Measurements from ENCODE around the gene ZNFX1. TPM values are rescaled to one million over a fixed set of nuclear protein-coding genes. Genes with fewer than 3 reads are reported as not detected.
A peak's percentile ranks its signal among the peaks of the same experiment; 100 is the strongest.

ZNFX1 gene
- total RNA-seq, 1 donor from 2014 or later, result 77.4 TPM

DNA sequence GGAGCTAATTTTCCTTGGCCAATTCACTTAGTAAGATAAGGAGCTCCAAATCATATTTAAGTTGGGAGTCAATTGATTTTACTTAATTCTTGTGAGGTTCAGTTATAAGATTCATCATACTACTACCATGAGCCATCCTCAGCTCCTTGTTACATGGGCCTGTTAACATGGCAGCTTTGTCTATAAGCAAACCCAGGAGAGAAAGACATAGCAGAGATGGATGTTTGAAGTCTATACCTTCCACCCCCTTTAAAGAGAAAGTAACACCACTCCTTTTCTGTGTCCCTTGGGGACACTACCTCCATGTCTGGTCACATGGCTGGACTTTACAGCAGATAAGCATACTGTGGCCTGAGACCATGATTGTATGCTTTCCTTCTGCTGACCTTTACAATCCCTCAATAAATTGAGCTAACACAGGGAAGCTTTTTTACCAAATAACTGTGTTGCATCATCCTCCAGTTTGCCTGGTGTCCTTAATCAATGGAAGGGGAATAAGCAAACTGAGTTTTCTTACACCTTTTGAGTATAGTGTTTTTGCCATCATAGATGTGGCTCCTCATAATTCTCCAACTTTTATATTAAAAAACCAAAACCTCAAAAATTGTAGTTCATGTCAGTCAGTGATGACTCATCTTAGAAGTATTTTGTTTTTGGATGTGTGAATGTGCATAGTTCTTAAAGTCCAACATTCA, 9.8 kb upstream of the ZNFX1 start:
- H3K79me2 ChIP-seq (ENCODE audit: insufficient read depth, low read length), result peaks cover 53% of the 10 kb centered on the region
- Mint-ChIP-seq H3K4me3 (ENCODE audit: unreplicated experiment) (peak overlapping the region; percentile 99), H3K27me3 (ENCODE audit: low read depth, unreplicated experiment) (no peaks in the 10 kb centered on the region), H3K9me3 (ENCODE audit: unreplicated experiment) (peaks cover 6% of the 10 kb centered on the region), H3K27ac (ENCODE audit: unreplicated experiment) (peak overlapping the region; percentile 90), H3K4me1 (ENCODE audit: low read depth, unreplicated experiment) (peaks cover 68% of the 10 kb centered on the region), H3K36me3 (ENCODE audit: low read depth, unreplicated experiment) (peaks cover 54% of the 10 kb centered on the region)
- peaks cover 13% of the 10 kb centered on the region for H3K9me3 ChIP-seq (ENCODE audit: insufficient read depth, low read depth, low read length)
- peaks cover 89% of the 10 kb centered on the region for H3K36me3 ChIP-seq (ENCODE audit: insufficient read depth, low read length)
- H4K20me1 ChIP-seq (ENCODE audit: insufficient read depth, low read length), result peaks cover 99% of the 10 kb centered on the region
- no peak for TF ChIP-seq EZH2 (IDR thresholded peaks at IDR 0.05; ENCODE audit: insufficient read depth, low read length)
- TF ChIP-seq, protein P1, sequence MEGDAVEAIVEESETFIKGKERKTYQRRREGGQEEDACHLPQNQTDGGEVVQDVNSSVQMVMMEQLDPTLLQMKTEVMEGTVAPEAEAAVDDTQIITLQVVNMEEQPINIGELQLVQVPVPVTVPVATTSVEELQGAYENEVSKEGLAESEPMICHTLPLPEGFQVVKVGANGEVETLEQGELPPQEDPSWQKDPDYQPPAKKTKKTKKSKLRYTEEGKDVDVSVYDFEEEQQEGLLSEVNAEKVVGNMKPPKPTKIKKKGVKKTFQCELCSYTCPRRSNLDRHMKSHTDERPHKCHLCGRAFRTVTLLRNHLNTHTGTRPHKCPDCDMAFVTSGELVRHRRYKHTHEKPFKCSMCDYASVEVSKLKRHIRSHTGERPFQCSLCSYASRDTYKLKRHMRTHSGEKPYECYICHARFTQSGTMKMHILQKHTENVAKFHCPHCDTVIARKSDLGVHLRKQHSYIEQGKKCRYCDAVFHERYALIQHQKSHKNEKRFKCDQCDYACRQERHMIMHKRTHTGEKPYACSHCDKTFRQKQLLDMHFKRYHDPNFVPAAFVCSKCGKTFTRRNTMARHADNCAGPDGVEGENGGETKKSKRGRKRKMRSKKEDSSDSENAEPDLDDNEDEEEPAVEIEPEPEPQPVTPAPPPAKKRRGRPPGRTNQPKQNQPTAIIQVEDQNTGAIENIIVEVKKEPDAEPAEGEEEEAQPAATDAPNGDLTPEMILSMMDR (IDR thresholded peaks at IDR 0.05; ENCODE audit: insufficient read depth, low read depth, low read length), result no peak
- H3K27ac ChIP-seq (ENCODE audit: low read depth, low read length), result peak overlapping the region; percentile 35
- peaks cover 49% of the 10 kb centered on the region for H3K4me1 ChIP-seq (ENCODE audit: insufficient read depth, low read length)
- H3K4me3 ChIP-seq (ENCODE audit: insufficient read depth, low read depth, low read length), result peak overlapping the region; percentile 12
- DNase-seq (ENCODE audit: low read depth) (peak; percentile 78), FAIRE-seq (no peak)
- H3K27me3 ChIP-seq (ENCODE audit: insufficient read depth, low read length), result no peaks in the 10 kb centered on the region
- peak overlapping the region; percentile 91 for H3K4me2 ChIP-seq (ENCODE audit: low read length)
- H3K9ac ChIP-seq (ENCODE audit: low read length), result peak overlapping the region; percentile 2
- H2AFZ ChIP-seq (ENCODE audit: low read depth, low read length), result no peak overlapping the region

DNA sequence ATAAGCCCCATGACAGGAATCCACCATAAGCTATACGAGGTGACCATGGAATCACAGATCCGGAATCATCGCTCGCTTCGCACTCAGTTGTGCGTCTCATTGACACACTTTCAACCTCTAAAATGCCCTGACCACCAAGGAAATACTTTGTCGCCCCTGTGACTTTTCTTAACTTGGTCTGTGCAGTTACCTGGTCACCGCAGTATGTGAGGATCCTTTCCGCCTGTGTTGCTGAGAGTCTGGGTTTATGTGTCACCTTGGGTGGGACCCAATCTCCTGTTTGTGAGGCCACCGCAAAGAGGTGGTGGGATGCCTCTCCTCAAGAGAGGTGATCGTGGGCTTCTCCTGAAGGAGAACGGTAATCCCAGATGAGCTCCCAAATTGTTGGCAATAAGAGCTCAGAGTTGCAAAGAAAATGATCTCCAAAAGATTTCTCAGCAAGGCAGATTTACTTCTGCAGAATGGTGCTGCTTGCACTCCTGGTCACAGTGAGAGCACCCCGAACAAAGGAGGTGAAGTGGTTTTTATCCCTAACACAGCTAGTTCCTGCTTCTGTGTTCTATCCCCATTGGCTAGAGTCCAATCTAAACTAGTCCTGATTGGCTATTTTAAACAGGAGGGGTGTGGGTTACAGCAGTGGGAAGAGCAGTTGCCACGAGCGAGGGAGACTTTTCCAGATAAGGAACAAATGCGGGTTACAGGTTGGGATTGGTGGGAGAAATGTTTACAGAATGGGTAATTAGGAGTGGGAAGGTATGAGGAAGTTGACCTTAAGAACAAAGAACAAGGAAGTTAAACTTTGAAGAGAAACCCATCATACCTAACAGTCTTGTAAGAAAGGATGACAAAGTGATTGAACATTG, 9.1 kb upstream of the ZNFX1 start:
- Histone ChIP-seq H2AFZ (ENCODE audit: low read depth, low read length) (no peak overlapping the region), H3K4me2 (ENCODE audit: low read length) (peak overlapping the region; percentile 91), H3K79me2 (ENCODE audit: insufficient read depth, low read length) (peaks cover 61% of the 10 kb centered on the region), H3K4me3 (ENCODE audit: insufficient read depth, low read depth, low read length) (peak overlapping the region; percentile 35), H3K4me1 (ENCODE audit: insufficient read depth, low read length) (peaks cover 56% of the 10 kb centered on the region), H3K36me3 (ENCODE audit: insufficient read depth, low read length) (peaks cover 92% of the 10 kb centered on the region), H3K9ac (ENCODE audit: low read length) (peak overlapping the region; percentile 2), H3K27me3 (ENCODE audit: insufficient read depth, low read length) (no peaks in the 10 kb centered on the region), H4K20me1 (ENCODE audit: insufficient read depth, low read length) (peaks cover 100% of the 10 kb centered on the region), H3K27ac (ENCODE audit: low read depth, low read length) (peak overlapping the region; percentile 35), H3K9me3 (ENCODE audit: insufficient read depth, low read depth, low read length) (peaks cover 13% of the 10 kb centered on the region)
- TF ChIP-seq, protein P1 (IDR thresholded peaks at IDR 0.05; ENCODE audit: insufficient read depth, low read depth, low read length), result no peak
- TF ChIP-seq EZH2 (IDR thresholded peaks at IDR 0.05; ENCODE audit: insufficient read depth, low read length), result no peak
- H3K4me1 Mint-ChIP-seq (ENCODE audit: low read depth, unreplicated experiment), result peaks cover 68% of the 10 kb centered on the region
- H3K36me3 Mint-ChIP-seq (ENCODE audit: low read depth, unreplicated experiment), result peaks cover 58% of the 10 kb centered on the region
- peaks cover 6% of the 10 kb centered on the region for H3K9me3 Mint-ChIP-seq (ENCODE audit: unreplicated experiment)
- DNase-seq (ENCODE audit: low read depth) (peak; percentile 66), FAIRE-seq (no peak)
- H3K4me3 Mint-ChIP-seq (ENCODE audit: unreplicated experiment), result peak overlapping the region; percentile 99
- H3K27ac Mint-ChIP-seq (ENCODE audit: unreplicated experiment), result peak overlapping the region; percentile 90
- H3K27me3 Mint-ChIP-seq (ENCODE audit: low read depth, unreplicated experiment), result no peaks in the 10 kb centered on the region

All from astrocyte (in vitro differentiated cells and primary cell).